ENCODE measurements around the gene MAN2A2. TPM values are rescaled to one million over a fixed set of nuclear protein-coding genes. Genes with fewer than 3 reads are reported as not detected.
A peak's percentile ranks its signal among the peaks of the same experiment; 100 is the strongest.

MAN2A2 gene
- total RNA-seq, 4 donors from 2014 or later = 27.0 to 80.9 (median 31.7) TPM

- intact Hi-C loops (cut with DNase I) = loop anchor here (5.0 kb wide), 1 partner anchor 152 kb away; the partner anchor contains the start of gene BLM
- no peak for DNase-seq (ENCODE audit: extremely low spot score)
- peaks cover 46 to 56% (median 49%) of the 10 kb centered on the region in 4 donors for H3K4me1 ChIP-seq
These were observed 33.3 kb upstream of the MAN2A2 start for GRCh38 chr15:90869601-90870353.

GRCh38 chr15:90870354-90871138 lies 32.6 kb upstream of the MAN2A2 start:
- Histone ChIP-seq H3K27ac (replicated peaks in 1 of 4) (peak overlapping the region; percentile 92 to 96 (median 96)), H3K27me3 (no peaks in the 10 kb centered on the region), H3K36me3 (peaks cover 1 to 5% (median 3%) of the 10 kb centered on the region in 4 donors), H3K9me3 (no peaks in the 10 kb centered on the region), H3K4me1 (peaks cover 46 to 62% (median 49%) of the 10 kb centered on the region in 4 donors), H3K4me3 (peak overlapping the region; percentile 83 to 100 (median 92))
- intact Hi-C loops (cut with DNase I) = loop anchor here (5.0 kb wide), 1 partner anchor 153 kb away; the partner anchor contains the start of gene BLM
- WGBS = 32% methylated on average over 17 of the region's 19 CpGs
- DNase-seq (ENCODE audit: extremely low spot score) = no peak
- TF ChIP-seq POLR2AphosphoS5 (IDR thresholded peaks at IDR 0.05) = peak in 1 of 2 donors; percentile 26
- no peak for TF ChIP-seq EP300 (IDR thresholded peaks at IDR 0.05)

More at GRCh38 chr15:90869601-90870353, 33.3 kb upstream of the MAN2A2 start:
- Histone ChIP-seq H3K27ac (replicated peaks in 1 of 4) (peak overlapping the region; percentile 92 to 96 (median 96)), H3K9me3 (no peaks in the 10 kb centered on the region), H3K4me3 (peak overlapping the region in 1 of 4 donors; percentile 85), H3K36me3 (no peaks in the 10 kb centered on the region), H3K27me3 (peaks cover 0 to 5% (median 0%) of the 10 kb centered on the region in 4 donors)
- TF ChIP-seq POLR2AphosphoS5 (IDR thresholded peaks at IDR 0.05) (peak; percentile 72), EP300 (IDR thresholded peaks at IDR 0.05) (no peak)
- 53% methylated on average over 7 of the region's 9 CpGs for whole genome bisulfite sequencing

GRCh38 chr15:90871139-90871715 lies 31.9 kb upstream of the MAN2A2 start:
- H3K4me3 ChIP-seq = peak overlapping the region; percentile 83 to 100 (median 92)
- H3K27me3 ChIP-seq = no peaks in the 10 kb centered on the region
- peaks cover 46 to 62% (median 49%) of the 10 kb centered on the region in 4 donors for H3K4me1 ChIP-seq
- intact Hi-C loops (cut with DNase I) = loop anchor here (5.0 kb wide), 1 partner anchor 154 kb away; the partner anchor contains the start of gene BLM
- no peaks in the 10 kb centered on the region for H3K9me3 ChIP-seq
- peak overlapping the region; percentile 92 to 96 (median 96) for H3K27ac ChIP-seq (replicated peaks in 1 of 4)
- DNase-seq (ENCODE audit: extremely low spot score) = no peak
- TF ChIP-seq POLR2A (IDR thresholded peaks at IDR 0.05; ENCODE audit: low read depth) = no peak
- TF ChIP-seq CTCF (IDR thresholded peaks at IDR 0.05) = no peak
- no peak for TF ChIP-seq EP300 (IDR thresholded peaks at IDR 0.05)
- no peak for TF ChIP-seq POLR2AphosphoS5 (IDR thresholded peaks at IDR 0.05)
- H3K36me3 ChIP-seq = peaks cover 8 to 12% (median 10%) of the 10 kb centered on the region in 4 donors
- no CpG with 5 or more reads among the region's 71 CpGs for WGBS

GRCh38 chr15:90871716-90872485 lies 31.2 kb upstream of the MAN2A2 start:
- no peak for DNase-seq (ENCODE audit: extremely low spot score)

More at GRCh38 chr15:90871716-90872485, 31.2 kb upstream of the MAN2A2 start:
- Histone ChIP-seq H3K27ac (replicated peaks in 1 of 4) (peak overlapping the region; percentile 92 to 96 (median 96)), H3K9me3 (no peaks in the 10 kb centered on the region), H3K4me1 (peaks cover 46 to 62% (median 49%) of the 10 kb centered on the region in 4 donors), H3K4me3 (peak overlapping the region; percentile 83 to 100 (median 92)), H3K36me3 (peaks cover 15 to 19% (median 17%) of the 10 kb centered on the region in 4 donors), H3K27me3 (no peaks in the 10 kb centered on the region)
- no peak for TF ChIP-seq EP300 (IDR thresholded peaks at IDR 0.05)
- TF ChIP-seq CTCF (IDR thresholded peaks at IDR 0.05) = no peak
- no peak for TF ChIP-seq POLR2A (IDR thresholded peaks at IDR 0.05; ENCODE audit: low read depth)
- TF ChIP-seq POLR2AphosphoS5 (IDR thresholded peaks at IDR 0.05) = no peak
- WGBS = 0% methylated on average over 6 of the region's 77 CpGs
- intact Hi-C loops (cut with DNase I) = loop anchor here (5.0 kb wide), 1 partner anchor 155 kb away; the partner anchor contains the start of gene BLM

Data from esophagus muscularis mucosa (tissue), 4 donors.